Parathyroid adenoma (tissue), 2 donors: ENCODE data around the gene ZNF266.

Experiments
- H2AFZ ChIP-seq: fragments of 300-600 bp; sonication (generic); one replicate; pipeline ENCODE4 v1.7.0; 2017; ENCODE audit warnings: antibody characterized with exemption, mild to moderate bottlenecking
- H3K27ac ChIP-seq: fragments of 300-600 bp; sonication (generic); one replicate; pipeline ENCODE4 v1.7.0; 2017
- H3K27me3 ChIP-seq: fragments of 300-600 bp; sonication (generic); one replicate; pipeline ENCODE4 v1.7.0; 2017; ENCODE audit warnings: low read length; ENCODE audit not compliant: control insufficient read depth, insufficient read depth
- H3K36me3 ChIP-seq: fragments of 300-600 bp; sonication (generic); one replicate; pipeline ENCODE4 v1.7.0; 2017; ENCODE audit warnings: low read length; ENCODE audit not compliant: control insufficient read depth, insufficient read depth
- H3K4me1 ChIP-seq: fragments of 300-600 bp; sonication (generic); one replicate; pipeline ENCODE4 v1.7.0; 2017; ENCODE audit warnings: control low read depth
- H3K4me2 ChIP-seq: fragments of 300-600 bp; sonication (generic); one replicate; pipeline ENCODE4 v1.7.0; 2017; ENCODE audit warnings: low read length
- H3K4me3 ChIP-seq: fragments of 300-600 bp; sonication (generic); one replicate; pipeline ENCODE4 v1.7.0; 2017; ENCODE audit warnings: low read depth, low read length
- H3K79me2 ChIP-seq: fragments of 300-600 bp; sonication (generic); one replicate; pipeline ENCODE4 v1.7.0; 2017; ENCODE audit warnings: control low read depth
- H3K9ac ChIP-seq: fragments of 300-600 bp; sonication (generic); one replicate; pipeline ENCODE4 v1.7.0; 2017; ENCODE audit warnings: mild to moderate bottlenecking
- H3K9me3 ChIP-seq: fragments of 300-600 bp; sonication (generic); one replicate; pipeline ENCODE4 v1.7.0; 2017; ENCODE audit warnings: low read length; ENCODE audit not compliant: control insufficient read depth
- TF ChIP-seq, protein P1 (sequence below): fragments of 300-600 bp; sonication (generic); IDR thresholded peaks from one replicate; pipeline ENCODE4 v1.7.0; 2017; ENCODE audit warnings: antibody characterized with exemption, mild to moderate bottlenecking
- donor health status: primary hyperparathyroidism.

The ZNF266 gene

GRCh38 chr19:9406798-9407352 is 28.5 kb downstream of the ZNF266 start:
- no peak overlapping the region for H3K27ac ChIP-seq
- no peaks in the 10 kb centered on the region for H3K9me3 ChIP-seq
- no peak overlapping the region for H3K9ac ChIP-seq

GRCh38 chr19:9381361-9381785 is 54.0 kb downstream of the ZNF266 start:
- no peaks in the 10 kb centered on the region for H3K4me1 ChIP-seq
- peaks cover 38% of the 10 kb centered on the region for H3K9me3 ChIP-seq
- H3K4me2 ChIP-seq: no peak overlapping the region
- TF ChIP-seq, protein P1, sequence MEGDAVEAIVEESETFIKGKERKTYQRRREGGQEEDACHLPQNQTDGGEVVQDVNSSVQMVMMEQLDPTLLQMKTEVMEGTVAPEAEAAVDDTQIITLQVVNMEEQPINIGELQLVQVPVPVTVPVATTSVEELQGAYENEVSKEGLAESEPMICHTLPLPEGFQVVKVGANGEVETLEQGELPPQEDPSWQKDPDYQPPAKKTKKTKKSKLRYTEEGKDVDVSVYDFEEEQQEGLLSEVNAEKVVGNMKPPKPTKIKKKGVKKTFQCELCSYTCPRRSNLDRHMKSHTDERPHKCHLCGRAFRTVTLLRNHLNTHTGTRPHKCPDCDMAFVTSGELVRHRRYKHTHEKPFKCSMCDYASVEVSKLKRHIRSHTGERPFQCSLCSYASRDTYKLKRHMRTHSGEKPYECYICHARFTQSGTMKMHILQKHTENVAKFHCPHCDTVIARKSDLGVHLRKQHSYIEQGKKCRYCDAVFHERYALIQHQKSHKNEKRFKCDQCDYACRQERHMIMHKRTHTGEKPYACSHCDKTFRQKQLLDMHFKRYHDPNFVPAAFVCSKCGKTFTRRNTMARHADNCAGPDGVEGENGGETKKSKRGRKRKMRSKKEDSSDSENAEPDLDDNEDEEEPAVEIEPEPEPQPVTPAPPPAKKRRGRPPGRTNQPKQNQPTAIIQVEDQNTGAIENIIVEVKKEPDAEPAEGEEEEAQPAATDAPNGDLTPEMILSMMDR: no peak
- no peaks in the 10 kb centered on the region for H3K79me2 ChIP-seq
- no peak overlapping the region for H3K27ac ChIP-seq
- H2AFZ ChIP-seq: no peak overlapping the region
- H3K9ac ChIP-seq: no peak overlapping the region
- H3K4me3 ChIP-seq: no peak overlapping the region
- H3K27me3 ChIP-seq: no peaks in the 10 kb centered on the region
- peaks cover 68% of the 10 kb centered on the region for H3K36me3 ChIP-seq

More at GRCh38 chr19:9406798-9407352, 28.5 kb downstream of the ZNF266 start:
- TF ChIP-seq, protein P1: no peak
- Histone ChIP-seq H3K79me2 (no peaks in the 10 kb centered on the region), H3K4me1 (no peaks in the 10 kb centered on the region), H2AFZ (peak overlapping the region; percentile 22), H3K36me3 (no peaks in the 10 kb centered on the region), H3K4me3 (peak overlapping the region; percentile 80), H3K27me3 (no peaks in the 10 kb centered on the region), H3K4me2 (peak overlapping the region; percentile 79)

DNA sequence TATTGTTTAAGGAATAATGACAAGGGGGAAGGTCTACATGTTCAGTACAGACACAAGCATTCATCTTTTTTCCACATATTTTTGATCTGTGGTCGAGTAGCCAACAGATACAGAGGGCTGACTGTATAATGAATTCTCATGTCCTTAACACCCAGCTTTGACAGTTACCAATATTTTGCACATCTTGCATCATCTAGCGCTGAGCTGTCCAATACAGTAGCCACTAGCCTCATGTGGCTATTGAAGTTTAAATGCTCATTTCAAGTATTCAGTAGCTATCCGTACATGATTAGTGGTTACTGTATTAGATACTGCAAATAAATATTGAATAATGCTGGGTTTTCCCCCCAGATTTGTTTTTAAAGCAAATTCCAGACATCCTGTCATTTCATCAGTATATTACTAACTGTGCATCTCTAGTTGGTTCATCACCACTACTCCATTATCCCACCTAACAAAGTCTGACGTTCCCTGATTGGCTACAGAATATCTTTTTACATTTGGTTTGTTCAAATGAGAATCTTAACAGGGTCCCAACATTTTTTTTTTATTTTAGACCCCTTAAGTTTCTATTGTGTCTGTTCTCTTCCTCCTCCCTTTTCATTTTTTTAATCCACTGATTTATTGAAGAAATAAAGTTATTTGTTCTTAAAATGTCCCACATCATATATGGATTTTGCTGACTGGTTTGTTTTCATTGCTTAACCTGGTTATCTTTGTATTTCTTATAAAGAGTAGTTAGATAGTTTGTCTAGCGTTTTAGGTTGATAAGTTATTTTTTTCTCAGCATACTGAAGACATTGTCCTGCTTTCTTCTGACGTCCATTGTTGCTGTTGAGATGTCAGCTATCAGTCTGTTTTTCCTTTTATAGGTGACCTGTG is 64.4 kb downstream of the ZNF266 start:
- no peak overlapping the region for H3K9ac ChIP-seq
- no peaks in the 10 kb centered on the region for H3K79me2 ChIP-seq
- no peaks in the 10 kb centered on the region for H3K27me3 ChIP-seq
- H3K4me3 ChIP-seq: no peak overlapping the region
- H3K36me3 ChIP-seq: peaks cover 14% of the 10 kb centered on the region
- no peak overlapping the region for H3K4me2 ChIP-seq
- no peak overlapping the region for H3K27ac ChIP-seq
- TF ChIP-seq, protein P1: no peak
- no peak overlapping the region for H2AFZ ChIP-seq
- H3K9me3 ChIP-seq: peaks cover 14% of the 10 kb centered on the region
- H3K4me1 ChIP-seq: no peaks in the 10 kb centered on the region

- H2AFZ ChIP-seq: no peak within 1 kb of the TSS
- no peak within 1 kb of the TSS for H3K9ac ChIP-seq
- peak within 1 kb of the TSS; percentile 38 for H3K4me2 ChIP-seq
- no peaks in the 10 kb centered on the region for H3K4me1 ChIP-seq
- no peaks in the 10 kb centered on the region for H3K79me2 ChIP-seq
- H3K27ac ChIP-seq: no peak within 1 kb of the TSS
- TF ChIP-seq, protein P1: no peak
- H3K36me3 ChIP-seq: peaks cover 2% of the 10 kb centered on the region
- H3K9me3 ChIP-seq: peaks cover 4% of the 10 kb centered on the region
- H3K4me3 ChIP-seq: peak within 1 kb of the TSS; percentile 22
- no peaks in the 10 kb centered on the region for H3K27me3 ChIP-seq
These were observed 72.5 kb downstream of the ZNF266 start, which contains the start of gene ZNF177 for GRCh38 chr19:9362905-9363304. TSS of gene ZNF177 (plus strand) at chr19:9363013. CDS start at chr19:9378312, 15,299 bp downstream.
